Glomerular visceral epithelial cell (primary cell): Measurements from ENCODE around the gene FBXW8.

Experiments used
- DNase-seq: peaks from one replicate; pipeline ENCODE4 v3.0.0-alpha.2; 2016; ENCODE audit errors: extremely low spot score

FBXW8 gene

GRCh38 chr12:117076410-117077372, 165.9 kb downstream of the FBXW8 start:
- peak; percentile 6 for DNase-seq

- no peak for DNase-seq
Observed at GRCh38 chr12:117079487-117079886, 168.7 kb downstream of the FBXW8 start.

- DNase-seq: no peak
Observed at GRCh38 chr12:117080661-117081144, 170.0 kb downstream of the FBXW8 start.
